GF-D8 (cell line): Measurements from ENCODE around the gene ANKIB1.
A peak's percentile ranks its signal among the peaks of the same experiment; 100 is the strongest.
"Not testable (repeated sequence)": the region's sequence is repeated elsewhere in the genome, so short reads cannot be mapped to it uniquely, and the experiment has no call there.

ENCODE experiments used
- DNase-seq: peaks from one replicate; lab custom pipeline; 2025; lab: John Stamatoyannopoulos, UW

Gene ANKIB1

DNA sequence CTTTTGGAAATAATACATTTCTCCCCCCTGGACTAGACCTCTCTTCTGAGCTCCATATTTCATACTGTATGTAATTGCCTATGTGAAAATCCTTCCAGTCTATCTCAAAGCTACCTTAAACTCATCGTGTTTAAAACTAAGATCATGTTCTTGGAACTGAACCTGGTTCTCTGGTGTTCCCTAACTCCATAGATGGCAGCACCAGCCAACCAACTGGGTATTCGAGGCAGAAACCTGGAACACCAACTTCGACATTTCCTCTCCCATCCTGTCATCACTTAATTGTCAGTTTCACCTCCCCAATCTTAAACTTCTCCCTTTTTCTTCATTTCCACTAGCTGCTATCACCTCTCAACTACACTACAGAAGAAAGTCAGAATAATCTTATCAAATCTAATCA lies 87.0 kb downstream of the ANKIB1 start:
- no peak for DNase-seq

DNA sequence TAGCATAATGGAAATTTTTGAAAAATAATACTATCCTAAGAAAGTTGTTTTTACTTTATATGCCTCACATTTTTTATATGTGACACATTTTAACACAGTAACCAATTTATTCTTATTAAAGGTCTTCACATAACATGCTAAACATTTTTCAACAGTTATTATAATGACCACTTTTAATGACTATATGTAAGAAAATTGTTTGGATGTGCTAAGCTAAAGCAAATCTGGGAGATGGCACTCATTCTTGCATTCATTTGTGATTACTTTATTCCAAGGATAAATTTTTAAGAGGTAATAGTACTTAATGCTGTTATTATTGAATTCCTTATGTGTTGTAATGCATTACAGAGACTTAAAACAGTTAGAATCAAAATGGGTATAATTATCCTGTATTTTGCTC lies 88.1 kb downstream of the ANKIB1 start:
- DNase-seq, result no peak

DNA sequence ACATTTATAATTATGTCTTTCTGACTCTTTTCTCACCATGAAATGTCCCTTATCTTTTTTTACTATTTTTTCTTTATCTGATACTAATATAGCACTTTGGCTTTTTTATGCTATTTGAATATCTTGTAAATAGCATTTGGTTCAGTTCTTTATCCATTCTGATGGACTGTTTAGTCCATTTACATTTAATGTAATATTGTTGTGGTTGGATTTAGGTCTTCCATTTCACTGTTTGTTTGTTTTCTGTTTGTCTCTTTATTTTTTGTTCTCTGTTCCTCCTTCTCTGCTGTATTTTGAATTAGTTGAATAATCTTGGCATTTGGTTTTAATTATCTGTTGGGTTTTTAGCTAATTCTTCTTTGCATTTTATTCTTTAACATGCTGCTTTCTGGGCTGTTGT lies 89.8 kb downstream of the ANKIB1 start:
- DNase-seq, result no peak

DNA sequence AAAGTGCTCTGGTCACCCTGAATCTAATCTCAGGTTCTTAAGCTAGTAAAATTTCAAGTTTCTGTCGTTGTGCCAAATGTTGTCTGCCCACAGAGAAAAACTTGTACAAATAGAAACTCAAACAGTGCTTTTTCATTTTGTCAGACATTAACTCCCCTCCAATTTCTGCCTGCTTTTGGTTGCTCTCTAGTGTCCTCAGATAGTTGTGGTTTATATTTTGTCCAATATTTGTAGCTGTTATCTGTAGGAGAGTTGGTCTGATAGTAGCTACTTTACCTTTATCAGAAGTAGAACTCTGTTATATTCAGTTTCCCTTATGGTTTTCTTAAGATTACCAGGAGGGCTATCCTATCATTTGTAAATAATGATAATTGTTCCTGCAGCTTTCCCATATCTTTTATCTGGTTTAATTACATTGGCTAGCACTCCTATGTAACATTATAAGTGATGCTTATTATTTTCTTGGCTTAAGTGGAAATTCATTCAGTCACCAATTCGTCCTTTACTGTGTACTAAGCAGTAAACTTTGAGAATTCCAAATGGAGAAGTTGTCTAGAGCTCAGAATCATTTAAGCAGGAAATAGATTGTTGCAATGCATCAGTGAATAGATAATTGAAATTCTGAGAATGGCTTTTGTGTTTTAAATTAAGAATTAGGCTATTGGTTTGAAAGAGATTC lies 91.0 kb downstream of the ANKIB1 start:
- no peak for DNase-seq

DNA sequence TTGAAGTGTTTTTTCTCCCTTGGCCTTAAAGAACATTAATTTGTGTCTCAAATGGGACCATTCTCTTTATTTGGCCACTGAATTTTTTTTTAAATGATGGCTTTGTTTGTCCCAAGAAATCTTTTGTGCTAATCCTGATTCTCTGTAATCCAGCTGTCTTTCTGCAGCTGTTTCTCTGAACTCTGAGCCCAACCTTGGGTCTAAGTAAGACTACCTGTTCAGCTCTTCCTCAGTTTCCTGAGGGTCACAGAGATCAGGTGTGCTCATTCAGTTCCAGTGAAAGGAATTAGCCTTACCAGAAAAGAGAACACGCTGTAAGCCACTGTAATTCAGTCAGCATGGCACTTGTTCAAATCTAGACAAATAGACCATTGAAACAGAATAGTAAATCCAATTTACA lies 94.2 kb downstream of the ANKIB1 start:
- no peak for DNase-seq

DNA sequence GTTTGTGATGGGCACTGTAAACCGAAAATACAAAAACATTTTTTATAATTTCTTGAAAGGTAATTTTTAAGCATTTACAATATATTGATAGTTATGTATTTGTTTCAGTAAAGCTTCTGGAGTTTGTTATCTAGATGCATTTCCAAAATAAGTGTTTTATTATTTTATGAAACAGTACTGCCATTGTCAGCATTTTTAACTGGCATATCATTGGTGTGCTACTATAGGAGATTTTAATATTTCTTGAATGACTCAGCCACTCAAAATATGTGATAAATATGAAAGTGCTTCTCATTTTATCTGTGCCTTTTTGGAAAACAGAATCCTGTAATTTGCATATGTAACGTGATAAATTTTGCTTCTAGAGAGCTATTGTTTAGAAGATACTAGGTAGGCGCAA lies 97.9 kb downstream of the ANKIB1 start:
- no peak for DNase-seq

DNA sequence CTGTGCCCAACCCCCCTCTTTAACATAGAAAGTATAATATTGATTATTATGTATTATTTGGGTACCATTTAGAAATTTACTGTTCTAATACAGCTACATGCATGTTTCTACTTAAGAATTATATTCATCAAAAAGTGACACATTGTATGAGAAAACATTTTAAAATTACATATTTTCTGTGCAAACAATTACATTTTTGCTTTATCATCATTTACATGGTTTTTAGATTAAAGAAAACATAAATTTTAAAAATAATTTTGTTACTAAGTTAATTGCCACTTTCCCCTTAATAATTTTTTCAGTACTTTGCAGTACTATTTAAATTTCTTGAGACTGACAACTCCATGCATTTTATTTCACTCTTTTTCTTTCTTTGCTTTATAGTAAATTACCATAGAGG lies 106.2 kb downstream of the ANKIB1 start:
- DNase-seq, result no peak

DNA sequence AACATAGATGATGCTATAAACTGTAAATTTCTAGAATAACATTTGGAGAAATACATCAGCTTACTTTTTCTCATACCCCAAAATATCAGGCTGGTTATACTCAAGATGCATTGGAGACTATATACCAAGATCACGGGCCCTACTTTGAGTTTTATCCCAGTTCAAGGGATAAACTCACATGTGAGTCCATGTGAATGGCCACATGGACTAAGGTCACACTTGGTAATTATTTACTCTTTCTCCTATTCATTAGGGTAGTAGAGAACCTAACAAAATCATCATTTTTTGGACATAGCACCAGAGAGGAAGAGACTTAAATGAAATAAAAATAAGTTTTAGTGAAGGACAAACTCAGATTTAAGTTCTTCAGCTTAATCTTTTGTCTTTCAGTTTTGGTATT lies 108.4 kb downstream of the ANKIB1 start:
- DNase-seq, result no peak

DNA sequence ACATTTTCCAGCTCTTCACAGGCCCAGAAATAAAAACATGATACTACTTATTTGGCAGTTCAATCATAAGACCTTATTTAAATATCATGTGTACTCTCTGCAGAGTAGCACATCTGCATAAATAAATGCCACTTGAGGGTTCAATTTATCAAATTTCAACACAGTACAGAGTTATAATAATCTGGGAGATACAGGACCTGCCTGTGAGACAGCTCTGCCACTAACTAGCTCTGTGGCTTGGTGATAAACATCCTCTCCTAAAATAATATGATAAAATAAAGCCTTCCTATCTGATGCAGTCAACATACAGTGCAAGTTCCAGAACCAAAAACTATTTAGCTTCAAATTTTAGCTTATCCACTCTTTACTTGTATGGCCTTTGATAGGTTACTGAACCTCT lies 110.6 kb downstream of the ANKIB1 start:
- DNase-seq, result no peak

DNA sequence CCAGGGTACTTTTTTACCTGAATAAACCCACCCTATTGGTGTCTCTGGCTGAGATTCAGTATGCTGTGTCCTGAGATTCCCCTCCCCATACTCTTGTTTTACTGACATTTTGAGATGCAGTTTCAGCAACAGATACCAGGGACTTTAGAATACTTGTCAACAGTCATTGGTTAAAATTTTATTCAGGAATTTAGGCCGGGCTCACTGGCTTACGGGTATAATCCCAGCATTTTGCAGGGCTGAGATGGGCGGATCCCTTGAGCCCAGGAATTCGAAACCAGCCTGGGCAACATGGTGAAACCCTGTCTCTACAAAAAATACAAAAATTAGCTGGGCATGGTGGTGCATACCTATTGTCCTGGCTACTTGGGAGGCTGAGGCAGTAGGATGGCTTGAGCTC lies 111.5 kb downstream of the ANKIB1 start:
- DNase-seq, result no peak

DNA sequence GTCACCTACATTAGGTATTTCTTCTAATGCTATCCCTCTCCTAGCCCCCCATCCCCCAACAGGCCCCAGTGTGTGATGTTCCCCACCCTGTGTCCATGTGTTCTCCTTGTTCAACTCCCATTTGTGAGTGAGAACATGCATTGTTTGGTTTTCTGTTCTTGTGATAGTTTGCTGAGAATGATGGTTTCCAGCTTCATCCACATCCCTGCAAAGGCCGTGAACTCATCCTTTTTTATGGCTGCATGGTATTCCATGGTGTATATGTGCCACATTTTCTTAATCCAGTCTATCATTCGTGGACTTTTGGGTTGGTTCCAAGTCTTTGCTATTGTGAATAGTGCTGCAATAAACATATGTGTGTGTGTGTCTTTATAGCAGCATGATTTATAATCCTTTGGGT lies 113.4 kb downstream of the ANKIB1 start:
- DNase-seq, result not testable (repeated sequence)

DNA sequence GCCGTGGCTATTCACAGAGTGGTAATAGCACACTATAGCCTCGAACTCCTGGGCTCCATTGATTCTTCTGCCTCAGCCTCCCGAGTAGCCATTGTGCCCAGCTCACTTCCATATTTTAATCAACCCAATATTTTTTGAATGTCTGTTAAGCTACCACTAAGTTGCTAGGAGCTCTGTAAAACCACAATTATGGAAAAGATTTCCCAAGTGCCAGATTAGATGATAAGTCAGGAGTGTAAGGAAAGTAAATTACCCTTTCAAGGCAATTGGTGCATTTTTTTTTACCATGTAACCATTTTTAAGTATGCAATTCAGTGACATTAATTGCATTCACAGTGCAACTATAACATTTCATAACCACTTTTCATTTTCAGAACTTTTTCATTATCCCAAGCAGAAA lies 114.0 kb downstream of the ANKIB1 start:
- DNase-seq, result no peak

DNA sequence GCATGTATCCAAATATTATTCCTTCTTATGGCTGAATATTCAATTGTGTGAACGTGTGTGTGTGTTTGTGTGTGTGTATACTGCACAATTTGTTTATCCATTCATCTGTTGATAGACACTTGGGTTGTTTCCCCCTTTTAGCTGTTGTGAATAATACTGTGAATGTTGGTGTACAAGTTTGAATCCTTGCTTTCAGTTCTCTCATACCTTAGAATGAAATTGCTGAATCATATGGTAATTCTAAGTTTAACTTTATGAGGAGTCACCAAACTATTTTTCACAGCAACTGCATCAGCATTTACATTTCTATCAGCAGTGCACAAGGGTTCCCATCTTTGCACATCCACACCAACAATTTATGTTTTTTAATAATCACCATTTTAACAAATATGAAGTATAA lies 114.6 kb downstream of the ANKIB1 start:
- DNase-seq, result no peak

DNA sequence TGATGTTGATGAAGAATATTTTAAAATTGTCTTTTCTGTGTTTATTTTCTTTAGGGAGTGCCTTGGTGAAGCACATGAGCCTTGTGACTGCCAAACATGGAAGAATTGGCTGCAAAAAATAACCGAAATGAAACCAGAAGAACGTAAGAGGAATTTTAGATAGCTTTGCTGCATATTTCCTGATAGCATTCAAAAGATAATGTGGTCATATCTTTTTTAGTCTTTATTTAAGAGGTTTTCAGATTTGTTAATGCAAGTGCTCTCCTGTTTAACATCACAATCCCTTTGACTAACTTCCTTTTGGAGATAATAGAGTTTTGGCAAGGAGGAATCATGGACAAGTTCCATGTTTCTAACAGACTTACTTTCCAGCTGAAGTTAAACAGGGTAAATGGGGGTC lies 116.4 kb downstream of the ANKIB1 start:
- DNase-seq, result no peak

DNA sequence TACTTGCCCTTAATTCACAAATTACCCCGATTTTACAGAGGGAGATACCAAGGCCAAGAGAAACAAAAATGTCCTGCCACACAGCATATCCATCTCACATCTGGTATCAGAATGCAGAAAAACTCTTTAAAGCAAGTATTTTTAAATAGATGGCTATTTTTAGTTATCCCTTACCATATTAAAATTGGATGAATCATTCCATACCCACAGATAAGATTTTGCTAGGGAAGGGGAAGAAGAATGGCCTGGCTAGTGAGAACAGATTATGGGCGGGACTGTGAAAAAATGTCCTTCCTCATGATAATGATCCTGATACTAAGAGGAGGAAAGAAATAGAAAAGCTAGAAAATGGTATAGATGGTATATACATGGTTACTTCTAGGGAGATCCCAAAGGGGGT lies 121.0 kb downstream of the ANKIB1 start:
- no peak for DNase-seq

DNA sequence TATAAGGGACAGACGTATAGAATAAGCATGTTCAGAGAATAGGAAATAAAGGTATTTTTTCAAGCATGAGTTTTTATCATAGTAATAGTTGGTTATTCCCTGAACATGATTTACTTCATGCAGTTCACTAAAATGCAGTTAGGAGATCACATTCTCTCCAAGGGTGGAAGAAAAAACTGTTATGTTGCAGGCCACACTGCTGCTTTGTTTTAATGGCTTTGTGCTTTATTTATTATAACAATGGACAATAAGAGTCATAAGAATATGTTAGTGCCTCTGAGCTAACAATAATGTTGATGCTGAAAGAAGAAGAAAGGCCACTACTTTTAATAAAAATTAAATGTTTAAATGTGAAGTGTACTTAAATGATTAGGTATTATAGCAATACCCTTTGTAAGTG lies 123.0 kb downstream of the ANKIB1 start:
- no peak for DNase-seq

DNA sequence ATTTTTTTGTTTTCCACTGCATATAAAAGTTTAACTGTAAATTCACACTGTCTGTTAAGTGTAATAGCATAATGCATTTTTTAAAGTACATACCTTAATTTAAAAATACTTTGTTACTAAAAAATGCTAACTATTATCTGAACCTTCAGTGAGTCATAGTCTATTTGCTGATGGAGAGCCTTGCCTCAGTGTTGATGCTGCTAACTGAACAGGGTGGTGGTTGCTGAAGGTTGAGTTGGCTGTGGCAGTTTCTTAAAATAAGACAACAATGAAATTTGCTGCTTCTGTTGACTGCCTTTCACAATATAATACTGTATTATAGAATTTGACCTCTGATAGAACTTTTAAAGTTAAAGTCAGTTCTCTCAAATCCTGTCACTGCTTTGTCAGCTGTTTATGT lies 129.2 kb downstream of the ANKIB1 start:
- DNase-seq, result no peak

DNA sequence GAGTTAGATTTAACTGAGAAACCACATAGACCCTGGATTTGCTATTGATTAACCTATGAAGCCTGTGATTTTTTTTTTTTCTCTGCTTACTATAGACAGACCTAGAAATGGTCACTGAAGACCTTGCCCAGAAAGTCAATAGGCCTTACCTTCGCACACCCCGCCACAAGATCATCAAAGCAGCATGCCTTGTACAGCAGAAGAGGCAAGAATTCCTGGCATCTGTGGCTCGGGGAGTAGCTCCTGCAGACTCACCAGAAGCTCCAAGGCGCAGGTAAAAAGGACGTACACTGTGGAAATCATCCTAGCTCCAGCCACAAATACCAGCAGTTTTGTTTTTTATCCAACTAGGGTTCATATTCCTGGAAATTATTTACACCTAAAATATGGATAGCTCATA lies 145.3 kb downstream of the ANKIB1 start:
- no peak for DNase-seq

DNA sequence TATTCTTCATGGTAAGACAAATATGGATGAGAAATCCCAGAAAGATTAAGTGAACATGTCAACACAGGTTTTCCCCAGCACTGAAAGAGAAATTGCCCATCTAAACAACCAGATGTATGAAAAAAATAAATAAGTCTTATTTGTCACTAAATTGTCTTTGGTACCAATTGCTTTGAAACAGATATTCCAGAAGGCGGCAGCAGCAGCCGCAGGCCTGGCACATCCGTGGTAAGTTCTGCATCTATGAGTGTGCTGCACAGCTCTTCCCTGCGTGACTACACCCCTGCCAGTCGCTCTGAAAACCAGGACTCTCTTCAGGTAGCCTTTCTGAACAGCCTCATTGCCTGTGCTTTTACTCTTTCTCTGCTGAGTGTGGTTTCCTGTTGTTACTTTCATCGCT lies 151.8 kb downstream of the ANKIB1 start:
- no peak for DNase-seq

DNA sequence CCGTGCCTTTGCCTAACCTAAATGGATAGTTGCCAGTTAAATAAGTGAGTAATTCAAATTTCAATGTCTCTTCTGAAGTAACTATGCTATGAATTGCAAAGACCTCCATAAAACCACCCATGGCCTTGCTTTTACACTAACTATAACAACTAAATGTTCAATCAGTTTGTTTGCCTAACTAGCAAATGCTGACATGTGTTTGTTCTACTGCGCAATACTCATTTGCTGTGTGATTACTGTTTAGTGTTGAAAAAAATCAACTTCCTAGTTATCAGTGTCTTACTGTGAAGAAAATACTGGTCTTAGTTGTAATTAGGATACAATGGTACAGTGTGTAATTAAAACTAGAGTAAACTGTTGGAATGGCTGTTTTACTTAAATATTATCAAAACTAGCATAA lies 154.2 kb downstream of the ANKIB1 start:
- no peak for DNase-seq

DNA sequence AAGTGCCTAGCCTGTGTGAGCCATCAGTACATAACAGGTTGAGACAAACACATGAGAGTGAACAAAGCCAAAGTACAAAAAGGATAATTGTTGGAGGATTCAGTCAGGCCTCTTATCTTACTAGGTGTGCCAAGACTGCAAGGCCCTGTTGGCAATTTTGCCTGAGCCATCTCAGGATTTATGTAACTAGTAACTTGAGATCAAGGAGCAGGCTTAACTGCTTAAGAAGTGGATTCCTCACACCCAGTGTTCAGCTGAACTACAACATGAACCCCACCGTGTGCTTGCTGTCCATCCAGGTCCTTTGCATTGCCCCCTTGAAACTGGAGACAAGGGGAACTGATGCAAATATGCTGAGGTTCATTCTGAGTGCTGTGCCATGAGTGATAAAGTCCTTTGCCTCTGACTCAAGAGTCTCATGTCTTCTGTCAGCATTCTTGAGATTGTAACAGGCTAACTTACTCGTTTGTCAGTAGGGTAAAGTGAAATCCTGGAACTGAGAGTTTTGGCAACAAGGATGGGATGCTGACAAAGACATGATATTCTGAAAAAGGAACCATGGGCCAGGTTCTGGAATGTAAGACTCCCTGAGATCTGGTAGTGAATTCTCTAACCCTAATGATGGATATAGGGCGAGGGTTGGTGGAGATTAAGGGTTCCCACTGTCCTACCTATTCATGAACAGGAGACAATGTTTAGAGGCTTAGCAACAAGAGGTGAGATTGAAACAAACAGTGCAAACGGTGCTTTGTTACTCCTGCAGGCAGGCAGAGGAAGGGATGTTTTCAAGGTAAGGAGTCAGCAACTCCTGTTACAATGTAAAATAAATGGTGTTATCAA lies 157.4 kb downstream of the ANKIB1 start:
- DNase-seq, result no peak

DNA sequence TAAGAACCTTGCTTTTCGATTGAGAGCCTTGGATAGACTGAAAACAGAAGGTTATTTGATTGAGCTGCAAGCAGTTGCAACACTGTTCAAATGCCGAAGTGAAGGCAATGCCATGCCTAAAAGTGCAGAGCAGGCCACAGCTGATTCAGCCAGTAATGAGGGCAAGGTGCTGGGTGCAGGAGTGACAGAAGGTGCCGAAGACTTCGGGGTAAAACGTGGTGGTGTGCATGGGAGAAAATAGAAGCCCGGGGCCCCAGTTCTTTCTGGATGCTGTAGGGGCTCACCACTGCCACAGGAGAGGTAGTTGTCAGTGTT lies 157.9 kb downstream of the ANKIB1 start:
- no peak for DNase-seq

DNA sequence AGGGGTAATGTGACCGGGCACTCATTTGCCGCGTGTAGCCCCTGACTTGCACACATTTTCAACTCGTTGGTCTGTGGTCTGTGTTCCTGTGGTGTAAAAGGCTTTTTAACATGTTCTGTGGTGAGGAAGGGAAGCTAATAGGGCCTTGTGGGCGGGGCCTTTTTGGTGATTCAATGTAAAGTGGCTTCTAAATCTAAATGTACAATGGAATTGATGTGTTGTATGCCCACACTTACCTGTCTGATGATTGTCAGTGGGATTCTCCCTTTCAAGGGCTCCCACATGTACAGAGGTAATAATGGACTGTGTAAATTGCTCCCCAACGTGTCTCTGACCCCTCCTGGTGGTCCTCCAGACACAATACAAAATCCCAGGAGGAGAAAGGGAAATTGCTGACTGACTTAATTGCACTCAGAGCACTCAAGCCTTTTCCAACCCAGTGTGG lies 158.4 kb downstream of the ANKIB1 start:
- DNase-seq, result peak; percentile 39

DNA sequence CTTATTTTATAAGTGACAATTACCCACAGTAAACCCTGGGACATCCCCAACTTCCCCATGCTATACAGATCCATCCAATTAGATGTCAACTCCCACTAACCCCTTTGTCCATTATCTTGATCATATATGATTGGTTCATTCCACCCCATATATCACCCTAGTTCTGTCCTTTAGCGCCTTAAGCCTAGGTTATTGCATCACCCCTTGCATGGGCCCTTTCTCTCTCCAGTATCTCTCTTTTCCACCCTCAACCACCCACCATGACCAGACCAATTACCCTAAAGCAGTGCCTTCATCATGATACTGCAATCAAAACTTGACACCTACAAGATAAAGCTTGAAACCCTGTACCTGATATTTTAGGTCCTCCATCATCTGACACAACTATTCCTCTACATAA lies 163.6 kb downstream of the ANKIB1 start:
- no peak for DNase-seq
